ENCODE measurements around the gene FOXJ3. TPM values are rescaled to one million over a fixed set of nuclear protein-coding genes. Genes with fewer than 3 reads are reported as not detected.

The FOXJ3 gene
- total RNA-seq, 1 donor from 2014 or later = 45.0 TPM

DNA sequence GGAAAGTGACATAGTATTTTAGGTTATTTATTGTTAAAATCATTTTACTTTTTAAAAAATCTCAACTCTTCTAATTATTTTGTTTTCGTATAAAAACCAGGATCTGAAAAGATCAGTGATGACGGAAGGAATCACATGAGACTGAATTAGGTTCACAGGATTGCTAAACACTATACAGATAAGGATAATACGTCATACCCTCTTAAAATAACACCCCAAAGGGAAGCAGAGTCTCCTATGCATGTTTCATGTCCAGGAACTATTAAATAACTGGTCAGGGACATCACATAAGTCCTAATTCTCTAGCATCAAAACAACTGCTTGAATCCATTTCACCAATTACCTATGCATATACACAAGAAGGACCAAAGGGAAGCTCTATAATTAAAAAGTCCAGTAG, 84.9 kb downstream of the FOXJ3 start:
- Mint-ChIP-seq H3K9me3 (ENCODE audit: unreplicated experiment) (peaks cover 3% of the 10 kb centered on the region), H3K4me1 (ENCODE audit: low read depth, unreplicated experiment) (no peaks in the 10 kb centered on the region), H3K4me3 (ENCODE audit: unreplicated experiment) (no peak overlapping the region), H3K27ac (ENCODE audit: unreplicated experiment) (no peak overlapping the region), H3K27me3 (ENCODE audit: unreplicated experiment) (no peaks in the 10 kb centered on the region), H3K36me3 (ENCODE audit: unreplicated experiment) (peaks cover 18% of the 10 kb centered on the region)
- DNase-seq = no peak
- TF ChIP-seq, protein P1, sequence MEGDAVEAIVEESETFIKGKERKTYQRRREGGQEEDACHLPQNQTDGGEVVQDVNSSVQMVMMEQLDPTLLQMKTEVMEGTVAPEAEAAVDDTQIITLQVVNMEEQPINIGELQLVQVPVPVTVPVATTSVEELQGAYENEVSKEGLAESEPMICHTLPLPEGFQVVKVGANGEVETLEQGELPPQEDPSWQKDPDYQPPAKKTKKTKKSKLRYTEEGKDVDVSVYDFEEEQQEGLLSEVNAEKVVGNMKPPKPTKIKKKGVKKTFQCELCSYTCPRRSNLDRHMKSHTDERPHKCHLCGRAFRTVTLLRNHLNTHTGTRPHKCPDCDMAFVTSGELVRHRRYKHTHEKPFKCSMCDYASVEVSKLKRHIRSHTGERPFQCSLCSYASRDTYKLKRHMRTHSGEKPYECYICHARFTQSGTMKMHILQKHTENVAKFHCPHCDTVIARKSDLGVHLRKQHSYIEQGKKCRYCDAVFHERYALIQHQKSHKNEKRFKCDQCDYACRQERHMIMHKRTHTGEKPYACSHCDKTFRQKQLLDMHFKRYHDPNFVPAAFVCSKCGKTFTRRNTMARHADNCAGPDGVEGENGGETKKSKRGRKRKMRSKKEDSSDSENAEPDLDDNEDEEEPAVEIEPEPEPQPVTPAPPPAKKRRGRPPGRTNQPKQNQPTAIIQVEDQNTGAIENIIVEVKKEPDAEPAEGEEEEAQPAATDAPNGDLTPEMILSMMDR (IDR thresholded peaks at IDR 0.05; ENCODE audit: partially characterized antibody, unreplicated experiment) = no peak

DNA sequence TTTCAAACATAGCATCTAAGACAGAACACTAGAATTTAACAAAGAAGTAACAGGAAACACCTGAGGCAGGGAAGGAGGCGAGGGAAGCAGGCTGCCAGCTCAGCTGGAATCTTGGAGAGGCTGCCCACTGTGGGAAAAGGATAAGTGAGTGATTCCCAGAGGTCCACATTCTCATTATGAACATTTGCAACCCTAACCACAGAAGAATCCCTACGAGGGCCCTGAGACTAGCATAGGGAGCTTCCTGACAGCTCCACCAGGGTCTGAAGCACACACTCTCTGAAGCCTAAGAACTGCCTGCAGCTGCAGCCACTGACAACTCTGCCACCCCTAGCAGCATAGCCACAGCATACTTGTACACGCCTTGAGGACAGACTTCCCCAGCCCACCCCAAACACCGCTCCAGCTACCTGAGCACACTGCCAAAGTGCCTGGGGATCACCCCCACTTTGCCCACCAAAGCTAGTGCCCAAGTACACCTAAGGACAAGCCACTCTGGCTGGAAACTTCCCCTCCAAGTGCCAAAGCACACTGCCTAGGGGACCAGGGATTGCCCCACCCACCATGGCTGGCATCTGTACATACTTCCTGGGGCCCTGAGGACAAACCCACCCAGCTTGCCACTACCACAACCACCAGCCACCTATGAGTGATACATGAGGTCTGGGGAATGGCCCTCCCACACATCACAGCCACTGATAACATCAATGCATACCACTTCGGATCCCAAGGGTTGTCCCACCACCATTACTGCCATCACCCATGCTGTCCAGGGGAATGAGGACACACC, 93.9 kb downstream of the FOXJ3 start:
- Mint-ChIP-seq H3K4me1 (ENCODE audit: low read depth, unreplicated experiment) (peaks cover 6% of the 10 kb centered on the region), H3K27me3 (ENCODE audit: unreplicated experiment) (peaks cover 2% of the 10 kb centered on the region), H3K27ac (ENCODE audit: unreplicated experiment) (no peak overlapping the region), H3K4me3 (ENCODE audit: unreplicated experiment) (no peak overlapping the region), H3K36me3 (ENCODE audit: unreplicated experiment) (peaks cover 27% of the 10 kb centered on the region), H3K9me3 (ENCODE audit: unreplicated experiment) (peaks cover 14% of the 10 kb centered on the region)
- DNase-seq = no peak
- TF ChIP-seq, protein P1 (IDR thresholded peaks at IDR 0.05; ENCODE audit: partially characterized antibody, unreplicated experiment) = no peak

DNA sequence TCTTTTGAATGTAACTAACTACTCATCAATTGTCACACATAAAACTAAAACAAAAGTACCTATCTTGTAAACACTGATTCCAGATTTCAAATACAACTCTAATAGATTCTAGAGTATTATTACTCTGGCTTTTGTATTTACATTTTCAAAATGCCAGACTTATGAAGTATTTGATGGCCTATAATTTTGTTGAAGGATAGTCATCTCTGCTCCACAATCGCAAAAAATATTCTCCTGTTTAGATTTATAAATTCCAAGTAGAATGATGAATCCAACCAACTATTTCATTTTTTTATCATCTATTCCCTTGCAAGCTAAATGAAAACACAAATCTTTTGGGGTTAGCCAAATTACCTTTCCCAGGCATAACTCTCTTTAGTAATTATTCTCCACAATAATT, 95.5 kb downstream of the FOXJ3 start:
- no peak for DNase-seq
- TF ChIP-seq, protein P1 (IDR thresholded peaks at IDR 0.05; ENCODE audit: partially characterized antibody, unreplicated experiment) = no peak
- Mint-ChIP-seq H3K27ac (ENCODE audit: unreplicated experiment) (no peak overlapping the region), H3K27me3 (ENCODE audit: unreplicated experiment) (peaks cover 1% of the 10 kb centered on the region), H3K4me3 (ENCODE audit: unreplicated experiment) (no peak overlapping the region), H3K4me1 (ENCODE audit: low read depth, unreplicated experiment) (peaks cover 6% of the 10 kb centered on the region), H3K36me3 (ENCODE audit: unreplicated experiment) (peaks cover 32% of the 10 kb centered on the region), H3K9me3 (ENCODE audit: unreplicated experiment) (peaks cover 16% of the 10 kb centered on the region)

DNA sequence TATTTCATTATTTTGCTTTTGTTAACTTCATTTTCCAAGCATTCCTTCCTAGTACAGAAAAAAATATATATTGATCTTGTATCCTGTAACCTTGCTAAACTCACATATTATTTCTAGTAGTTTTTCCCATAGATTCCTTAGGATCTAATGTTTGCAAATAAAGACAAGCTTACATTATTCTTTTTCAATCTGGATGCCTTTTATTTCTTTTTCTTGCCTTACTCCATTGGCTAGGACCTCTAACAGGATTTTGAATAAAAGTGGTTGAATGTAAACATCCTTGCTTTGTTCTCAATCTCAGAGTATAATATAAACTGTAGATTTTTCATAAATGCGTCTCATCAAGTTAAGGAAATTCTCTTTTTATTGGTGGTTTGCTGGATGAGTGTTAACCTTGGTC, 96.0 kb downstream of the FOXJ3 start:
- Mint-ChIP-seq H3K36me3 (ENCODE audit: unreplicated experiment) (peaks cover 35% of the 10 kb centered on the region), H3K27ac (ENCODE audit: unreplicated experiment) (no peak overlapping the region), H3K4me1 (ENCODE audit: low read depth, unreplicated experiment) (peaks cover 6% of the 10 kb centered on the region), H3K4me3 (ENCODE audit: unreplicated experiment) (no peak overlapping the region), H3K9me3 (ENCODE audit: unreplicated experiment) (peaks cover 21% of the 10 kb centered on the region), H3K27me3 (ENCODE audit: unreplicated experiment) (no peaks in the 10 kb centered on the region)
- no peak for DNase-seq
- TF ChIP-seq, protein P1 (IDR thresholded peaks at IDR 0.05; ENCODE audit: partially characterized antibody, unreplicated experiment) = no peak

DNA sequence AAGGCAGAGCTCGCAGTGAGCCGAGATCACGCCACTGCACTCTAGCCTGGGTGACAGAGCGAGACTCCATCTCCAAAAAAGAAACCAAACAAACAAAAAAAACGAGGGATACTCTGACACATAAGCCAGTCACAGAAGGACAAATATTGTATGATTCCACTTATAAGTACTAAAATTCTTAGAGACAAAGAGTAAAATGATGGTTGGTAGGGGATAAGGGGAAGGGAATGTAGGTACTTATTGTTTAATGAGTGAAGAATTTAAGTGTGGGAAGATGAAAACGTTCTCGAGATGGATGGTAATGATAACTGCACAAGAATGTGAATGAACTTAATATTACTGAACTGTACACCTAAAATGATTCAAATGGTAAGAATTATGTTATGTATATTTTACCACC, 103.8 kb downstream of the FOXJ3 start:
- DNase-seq = no peak
- no peak overlapping the region for H3K27ac Mint-ChIP-seq (ENCODE audit: unreplicated experiment)
- H3K36me3 Mint-ChIP-seq (ENCODE audit: unreplicated experiment) = peaks cover 13% of the 10 kb centered on the region
- no peaks in the 10 kb centered on the region for H3K4me1 Mint-ChIP-seq (ENCODE audit: low read depth, unreplicated experiment)
- no peak overlapping the region for H3K4me3 Mint-ChIP-seq (ENCODE audit: unreplicated experiment)
- peaks cover 11% of the 10 kb centered on the region for H3K9me3 Mint-ChIP-seq (ENCODE audit: unreplicated experiment)
- no peaks in the 10 kb centered on the region for H3K27me3 Mint-ChIP-seq (ENCODE audit: unreplicated experiment)
- TF ChIP-seq, protein P1 (IDR thresholded peaks at IDR 0.05; ENCODE audit: partially characterized antibody, unreplicated experiment) = no peak
